ENCODE results near the gene CCDC28B.

GRCh38 chr1:32240140-32240951 lies 40.0 kb downstream of the CCDC28B start:
- TF ChIP-seq CTCF (IDR thresholded peaks at IDR 0.05): peak in 2 of 4 experiments; percentile 15 to 53
- peak in 1 of 2 donors; percentile 31 for TF ChIP-seq POLR2A (IDR thresholded peaks at IDR 0.05)
- no peak for TF ChIP-seq POLR2AphosphoS5 (IDR thresholded peaks at IDR 0.05)
